ENCODE results near the gene WWC2.
"Not testable (repeated sequence)": the region's sequence is repeated elsewhere in the genome, so short reads cannot be mapped to it uniquely, and the experiment has no call there.

The WWC2 gene

DNA sequence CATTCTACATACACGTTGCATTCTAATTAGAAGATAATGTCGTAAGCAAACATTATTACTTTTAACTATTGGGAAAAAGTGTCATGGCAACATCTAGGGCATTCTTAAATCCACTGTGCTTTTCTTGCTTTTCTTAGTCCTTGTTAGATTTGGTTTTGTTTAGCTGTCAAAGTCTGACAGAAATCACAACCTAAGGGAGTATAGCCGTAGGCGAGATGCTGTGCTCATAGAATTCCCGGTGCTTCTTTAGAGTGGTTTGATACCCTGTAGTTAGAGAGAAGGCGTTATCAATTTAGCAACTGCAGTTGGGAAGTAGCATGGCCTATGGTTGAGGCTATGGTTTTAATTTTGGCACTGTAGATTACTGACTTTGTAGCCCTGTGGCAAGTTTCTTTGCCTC, 45.7 kb downstream of the WWC2 start:
- no peak for DNase-seq

DNA sequence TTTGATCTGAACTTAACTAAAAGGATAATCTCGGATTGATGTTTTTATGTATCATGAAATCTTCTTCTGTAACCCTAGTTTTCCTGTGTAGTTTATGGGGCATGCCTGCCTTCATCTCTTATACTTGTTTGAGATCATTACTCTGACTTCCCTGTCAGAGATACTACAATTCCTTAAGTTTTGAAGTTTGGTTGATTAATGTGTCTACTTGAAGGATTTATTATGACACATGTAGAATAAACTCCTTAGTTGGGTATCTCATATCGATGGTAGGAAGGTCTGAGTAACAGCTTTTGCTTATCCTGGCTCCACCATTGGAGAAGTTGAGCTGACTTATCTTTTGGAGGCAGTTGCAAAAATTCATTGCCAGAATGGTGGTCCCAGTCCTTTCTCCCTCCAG, 46.7 kb downstream of the WWC2 start:
- DNase-seq = no peak

DNA sequence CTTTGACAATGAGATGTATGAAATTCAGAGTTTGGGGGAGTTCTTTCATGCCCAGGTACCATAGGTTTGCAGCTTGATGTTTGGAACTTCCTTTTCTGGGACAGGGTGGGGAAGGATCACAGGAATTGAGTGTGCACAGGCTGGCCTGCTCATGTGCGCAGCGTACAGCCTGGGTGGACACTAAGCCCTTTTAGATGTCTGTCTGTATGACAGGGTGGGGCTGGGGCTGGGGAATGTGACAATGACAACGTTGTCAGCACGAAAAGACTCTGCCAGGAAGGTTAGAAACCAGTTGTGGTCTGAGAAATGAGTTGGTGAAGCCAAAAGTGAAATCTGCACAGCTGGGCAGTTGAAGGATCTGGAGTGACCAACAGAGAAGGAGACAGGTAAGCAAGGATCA, 47.4 kb downstream of the WWC2 start:
- no peak for DNase-seq

DNA sequence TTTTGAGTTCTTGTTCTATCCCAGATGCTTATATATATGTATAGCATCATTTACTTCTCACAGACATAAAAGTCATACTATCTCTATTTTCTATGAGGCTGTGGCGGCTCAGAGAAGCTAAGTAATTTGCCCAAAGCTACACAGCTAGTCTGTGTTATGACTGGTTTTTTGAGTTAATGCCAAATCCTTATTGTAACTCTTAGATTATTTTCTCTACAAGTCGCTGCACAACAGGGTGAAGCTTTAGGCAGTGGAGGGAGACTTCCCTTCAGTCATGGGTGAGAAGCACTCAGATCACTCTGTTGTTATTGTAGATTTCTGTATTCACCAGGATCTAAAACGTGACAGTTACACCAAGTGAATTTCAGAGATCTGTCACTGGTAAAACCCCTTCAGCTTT, 48.1 kb downstream of the WWC2 start:
- no peak for DNase-seq

DNA sequence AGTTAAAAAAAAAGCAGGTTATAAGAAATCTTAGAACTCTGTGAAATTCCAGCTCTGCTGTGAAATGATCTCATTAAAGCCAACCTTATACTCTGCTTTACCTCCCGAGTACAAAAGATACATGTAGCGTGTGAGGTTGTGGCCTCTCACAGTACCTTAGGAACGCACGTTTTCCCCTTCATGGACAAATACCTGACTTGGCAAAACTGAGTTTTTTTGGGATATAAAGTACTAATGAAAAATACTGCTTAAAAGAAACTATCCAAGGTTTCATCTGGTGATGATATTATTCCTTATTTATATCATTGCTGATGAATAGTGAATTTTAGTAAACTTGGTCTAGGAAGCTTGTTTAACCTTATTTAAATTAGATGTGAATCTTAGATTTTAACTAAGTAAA, 48.9 kb downstream of the WWC2 start:
- no peak for DNase-seq

DNA sequence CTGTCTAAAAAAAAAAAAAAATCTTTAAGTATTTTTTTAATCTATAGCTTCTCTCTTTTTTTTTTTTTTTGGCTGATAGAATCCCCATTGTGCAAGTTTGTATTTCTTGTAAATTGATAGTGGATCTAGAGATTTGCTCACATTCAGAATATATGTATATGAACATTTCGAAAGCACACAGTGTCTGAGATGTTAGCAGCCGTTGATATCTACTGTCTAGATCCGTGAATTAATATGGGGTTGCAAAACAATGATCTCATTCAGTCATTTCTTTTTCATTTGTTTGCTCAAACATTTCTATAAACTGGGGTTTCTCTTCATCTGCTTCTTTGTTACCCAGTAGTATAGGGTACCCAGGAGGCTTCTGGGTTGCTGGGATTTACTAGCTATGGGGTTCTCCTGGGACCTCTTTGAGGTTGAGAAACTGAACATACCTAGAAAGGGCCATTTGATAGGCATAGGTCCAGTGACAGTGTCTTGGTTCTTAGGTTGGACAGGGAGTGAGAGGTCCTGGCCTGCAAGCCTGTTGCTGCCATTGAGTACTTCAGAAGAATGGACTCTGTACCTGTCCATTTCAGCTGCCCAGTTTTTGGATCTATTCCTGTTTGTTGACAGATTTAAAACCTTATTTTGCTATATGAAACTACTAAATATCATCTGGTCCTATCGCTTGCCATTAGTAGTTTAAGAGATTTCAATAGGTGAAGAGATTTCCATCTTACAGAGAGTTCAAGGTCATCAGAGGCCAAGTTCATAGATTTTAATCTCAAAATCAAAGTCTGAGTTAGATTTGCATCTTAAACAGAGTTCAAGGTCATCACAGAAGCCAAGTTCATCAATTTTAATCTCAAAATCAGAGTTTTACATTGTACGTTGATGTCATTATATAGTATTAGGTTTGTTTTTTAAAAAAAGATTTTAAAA, 50.8 kb downstream of the WWC2 start:
- DNase-seq = no peak

DNA sequence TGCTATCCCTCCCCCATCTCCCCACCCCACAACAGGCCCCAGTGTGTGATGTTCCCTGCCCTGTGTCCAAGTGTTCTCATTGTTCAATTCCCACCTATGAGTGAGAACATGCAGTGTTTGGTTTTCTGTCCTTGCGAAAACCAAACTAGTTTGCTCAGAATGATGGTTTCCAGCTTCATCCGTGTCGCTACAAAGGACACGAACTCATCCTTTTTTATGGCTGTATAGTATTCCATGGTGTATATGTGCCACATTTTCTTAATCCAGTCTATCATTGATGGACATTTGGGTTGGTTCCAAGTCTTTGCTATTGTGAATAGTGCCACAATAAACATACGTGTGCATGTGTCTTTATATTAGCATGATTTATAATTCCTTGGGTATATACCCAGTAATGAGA, 51.6 kb downstream of the WWC2 start:
- DNase-seq = not testable (repeated sequence)

DNA sequence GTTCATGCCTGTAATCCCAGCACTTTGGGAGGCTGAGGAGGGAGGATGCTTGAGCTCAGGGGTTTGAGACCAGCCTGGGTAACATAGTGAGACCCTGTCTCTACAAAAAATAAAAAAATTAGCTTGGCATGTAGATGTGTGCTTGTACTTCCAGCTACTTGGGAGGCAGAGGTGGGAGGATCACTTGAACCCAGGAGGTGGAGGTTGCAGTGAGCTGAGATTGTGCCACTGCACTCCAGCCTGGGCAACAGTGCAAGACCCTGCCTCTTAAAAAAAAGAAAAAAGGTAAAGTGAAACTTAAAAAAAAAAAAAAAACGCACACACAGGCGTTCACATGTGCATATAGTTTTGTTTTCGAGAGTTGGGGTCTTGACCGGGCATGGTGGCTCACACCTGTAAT, 53.2 kb downstream of the WWC2 start:
- DNase-seq = not testable (repeated sequence)

DNA sequence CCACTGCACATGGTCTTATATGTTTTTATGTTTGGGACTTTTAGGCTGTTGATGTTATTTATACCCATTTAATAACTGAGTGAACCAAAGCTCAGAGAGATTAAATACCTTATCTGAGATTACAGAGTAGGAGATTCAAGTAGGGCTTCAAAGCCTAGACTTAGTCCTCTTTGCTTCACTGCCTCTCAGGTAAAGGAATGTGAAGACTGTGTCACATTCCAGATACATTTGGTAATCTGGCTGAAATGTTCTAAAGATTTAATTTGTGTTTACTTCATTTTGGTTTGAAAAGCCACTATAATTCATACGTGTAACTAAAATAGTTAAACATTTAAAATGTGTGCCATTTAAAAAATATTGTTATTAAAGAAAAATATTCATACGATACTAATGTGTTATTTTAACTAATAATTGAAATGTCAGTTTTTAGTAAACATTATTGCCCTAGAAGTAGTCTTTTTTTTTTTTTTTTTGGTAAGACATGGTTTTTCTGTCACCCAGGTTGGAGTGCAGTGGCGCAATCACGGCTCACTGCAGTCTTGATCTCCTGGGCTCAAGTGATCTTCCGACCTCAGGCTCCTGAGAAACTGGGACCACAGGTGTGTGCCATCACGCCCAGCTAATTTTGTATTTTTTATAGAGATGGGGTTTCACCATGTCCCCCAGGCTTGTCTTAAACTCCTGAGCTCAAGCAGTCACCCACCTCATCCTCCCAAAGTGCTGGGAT, 54.3 kb downstream of the WWC2 start:
- DNase-seq = no peak

DNA sequence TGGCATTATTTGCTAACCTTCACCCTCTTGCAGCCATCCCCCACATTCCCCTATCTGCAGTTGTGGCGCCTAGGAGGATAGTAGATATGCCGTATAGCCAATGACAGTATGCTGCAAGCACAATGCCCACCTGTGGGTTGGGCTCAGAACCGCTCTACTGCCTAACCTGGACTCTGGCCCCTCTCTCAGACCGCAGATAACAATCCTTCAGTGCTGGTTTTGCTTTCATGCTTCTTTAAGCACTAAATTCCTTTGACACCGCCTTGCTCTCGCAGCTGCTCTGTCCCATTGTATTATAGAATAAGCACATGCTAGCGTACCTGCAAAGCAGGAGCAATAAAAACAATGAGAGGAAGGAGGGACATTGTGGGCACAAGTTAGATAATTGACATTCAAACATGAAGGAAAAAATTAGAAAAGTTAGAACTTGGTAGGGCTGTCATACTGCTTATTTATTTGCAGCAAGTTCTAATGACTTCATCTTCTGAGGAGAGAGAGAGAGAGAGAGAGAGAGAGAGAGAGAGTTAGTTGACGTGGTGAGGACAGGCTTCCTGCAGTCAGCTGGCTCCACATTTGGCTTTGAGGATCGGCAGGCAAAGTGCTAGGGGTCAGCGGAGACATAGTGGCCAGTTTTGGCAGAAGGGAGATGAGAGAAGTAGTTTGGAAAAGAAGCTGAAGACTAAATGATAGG, 55.8 kb downstream of the WWC2 start:
- DNase-seq = no peak

DNA sequence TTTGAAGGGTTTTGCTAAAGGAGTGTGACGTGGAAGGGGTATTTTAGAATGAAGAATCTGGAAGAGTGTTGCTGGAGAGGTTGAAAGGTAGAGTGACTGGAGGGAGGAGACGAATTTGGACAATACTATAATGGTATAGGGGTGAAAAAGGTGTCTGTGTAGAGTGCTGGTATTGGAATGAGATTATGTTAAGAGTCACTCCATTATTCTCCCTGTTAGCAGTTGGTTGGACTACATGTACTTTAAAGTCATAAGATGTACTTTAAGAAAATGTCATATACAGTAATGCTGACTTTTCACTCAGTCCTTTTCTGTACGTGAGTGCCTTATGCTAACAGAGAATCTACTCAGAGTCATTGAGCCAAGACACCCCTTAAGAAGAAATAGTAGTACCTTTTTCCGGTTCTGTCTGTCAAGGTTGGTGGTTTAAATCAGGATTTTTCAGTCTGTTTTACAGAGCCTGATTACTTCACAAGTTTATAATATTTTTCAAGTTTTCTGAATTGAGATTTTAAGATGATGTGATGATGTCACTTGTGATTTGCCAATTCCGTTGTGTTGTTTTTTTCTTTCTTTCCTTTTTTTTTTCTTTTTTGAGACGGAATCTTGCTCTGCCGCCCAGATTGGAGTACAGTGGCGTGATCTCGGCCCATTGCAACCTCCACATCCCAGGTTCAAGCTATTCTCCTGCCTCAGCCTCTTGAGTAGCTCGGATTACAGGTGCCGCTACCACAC, 56.6 kb downstream of the WWC2 start:
- no peak for DNase-seq

DNA sequence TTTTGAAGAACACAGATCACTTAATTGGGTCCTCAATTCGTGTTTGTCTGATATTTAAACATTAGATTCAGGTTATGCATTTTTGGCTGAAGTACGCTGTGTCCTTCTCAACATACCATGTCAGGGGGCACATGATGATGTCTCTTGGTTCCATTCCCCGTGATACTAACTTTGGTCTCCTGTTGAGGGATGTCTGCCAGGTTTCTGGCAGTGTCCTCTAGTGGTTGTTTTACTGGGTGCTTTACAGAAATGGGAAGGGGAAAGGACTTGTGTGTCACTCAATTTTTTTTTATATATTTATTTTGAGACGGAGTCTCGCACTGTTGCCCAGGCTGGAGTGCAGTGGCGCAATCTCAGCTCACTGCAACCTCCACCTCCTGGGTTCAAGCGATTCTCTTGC, 58.2 kb downstream of the WWC2 start:
- DNase-seq = no peak

DNA sequence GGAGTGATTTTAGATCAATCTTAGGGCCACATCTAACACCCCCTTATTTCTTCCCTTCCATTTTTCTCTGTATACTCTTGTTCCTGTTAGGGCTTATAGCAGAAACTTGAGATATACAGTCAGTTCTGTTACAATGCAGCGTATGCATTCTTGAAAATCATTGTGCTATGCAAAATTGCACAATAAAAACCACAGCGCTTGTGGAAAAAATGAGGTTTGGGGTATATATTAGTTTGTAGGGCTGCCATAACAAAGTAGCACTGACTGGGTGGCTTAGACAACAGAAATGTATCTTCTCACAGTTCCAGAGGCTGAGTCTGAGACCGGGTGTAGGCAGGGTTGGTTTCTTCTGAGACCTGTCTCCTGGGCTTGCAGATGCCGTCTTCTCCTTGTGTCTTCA, 59.0 kb downstream of the WWC2 start:
- DNase-seq = no peak

DNA sequence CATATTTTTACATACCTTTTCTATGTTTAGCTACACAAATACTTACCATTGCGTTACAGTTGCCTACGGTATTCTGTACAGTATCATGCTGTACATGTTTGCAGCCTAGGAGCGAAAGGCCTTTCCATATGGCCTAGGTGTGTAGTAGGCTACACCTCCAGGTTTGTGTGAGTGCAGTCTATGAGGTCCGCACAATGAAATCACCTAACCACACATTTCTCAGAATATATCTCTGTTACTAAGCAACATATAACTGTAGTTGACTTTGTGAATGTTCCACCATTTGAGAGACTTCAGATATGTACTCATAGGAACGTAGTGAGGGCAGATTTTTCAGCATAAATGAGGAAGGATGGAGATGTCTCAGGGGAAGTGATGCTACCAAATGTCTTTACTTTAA, 62.6 kb downstream of the WWC2 start:
- DNase-seq = no peak

DNA sequence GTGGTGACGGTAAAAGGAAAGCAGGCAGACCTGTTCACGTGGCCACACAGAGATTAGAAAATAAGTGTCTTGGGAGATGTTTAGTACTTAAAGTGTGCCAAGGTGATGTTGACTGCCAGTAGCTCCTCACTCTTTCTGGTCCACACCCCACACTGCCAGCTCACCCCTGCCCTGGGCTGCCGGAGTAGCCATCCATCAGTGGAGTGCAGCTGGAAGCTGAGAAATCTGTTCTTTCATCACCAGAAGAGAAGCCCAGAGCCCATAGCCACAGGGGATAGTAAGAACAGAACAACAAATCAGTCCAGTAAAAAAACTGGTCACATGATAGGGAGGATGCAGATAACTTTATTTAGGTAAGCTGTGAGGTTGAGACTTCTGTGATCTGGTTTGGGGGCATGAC, 64.1 kb downstream of the WWC2 start:
- no peak for DNase-seq

DNA sequence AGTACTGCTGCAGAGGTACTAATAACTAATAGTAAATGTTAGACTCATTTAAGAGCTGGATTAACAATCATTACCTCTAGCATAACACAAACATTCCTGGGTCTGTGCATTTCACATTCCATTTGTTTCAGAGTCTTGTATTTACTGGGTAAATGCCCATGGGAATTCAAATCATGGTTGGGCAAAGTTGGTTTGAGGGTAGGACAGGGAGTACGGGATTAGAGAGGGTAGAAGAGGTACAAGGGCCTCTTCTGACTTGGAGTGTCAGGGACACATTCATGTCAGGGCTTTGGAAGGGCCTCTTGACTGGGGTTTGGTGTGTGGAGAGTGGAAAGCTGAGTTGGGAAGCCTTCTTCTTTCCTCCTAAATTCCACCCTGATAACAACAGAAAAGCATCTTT, 65.9 kb downstream of the WWC2 start:
- no peak for DNase-seq

DNA sequence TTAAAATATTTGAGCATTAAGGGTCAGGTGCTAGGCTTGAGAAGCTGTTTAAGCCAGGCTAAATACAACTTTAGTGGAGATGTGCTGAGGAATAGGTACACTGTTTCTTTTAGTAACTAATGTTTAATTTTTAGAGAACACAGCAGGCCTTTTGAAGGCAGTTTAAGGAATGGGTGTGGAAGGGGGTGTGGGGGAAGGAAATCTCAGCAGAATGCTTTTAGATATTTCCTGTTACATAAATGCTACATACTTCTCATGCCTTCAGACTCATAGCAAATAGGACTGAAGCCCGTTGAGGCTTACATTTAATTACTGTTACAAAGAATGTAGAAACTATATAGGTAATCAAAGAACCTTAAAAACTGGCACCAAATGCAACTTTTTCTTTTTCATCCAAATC, 66.3 kb downstream of the WWC2 start:
- no peak for DNase-seq

DNA sequence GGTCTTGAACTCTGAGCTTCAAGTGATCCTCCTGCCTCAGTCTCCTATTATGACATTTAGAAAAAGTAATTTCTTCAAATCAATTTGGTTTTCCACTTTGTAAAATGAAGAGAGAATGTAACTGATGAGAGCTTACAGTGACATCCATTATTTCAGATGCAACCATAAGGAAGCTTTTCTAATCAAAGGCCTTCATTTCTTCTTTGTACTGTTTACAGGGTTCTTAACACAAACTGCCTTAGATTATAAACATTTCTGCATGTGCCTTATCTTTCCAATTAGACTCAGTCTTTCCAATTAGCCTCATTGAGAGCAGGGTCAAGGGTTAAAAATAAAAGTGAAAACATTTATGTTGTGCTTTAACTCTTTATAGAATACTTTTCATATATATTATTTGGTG, 71.8 kb downstream of the WWC2 start:
- no peak for DNase-seq

DNA sequence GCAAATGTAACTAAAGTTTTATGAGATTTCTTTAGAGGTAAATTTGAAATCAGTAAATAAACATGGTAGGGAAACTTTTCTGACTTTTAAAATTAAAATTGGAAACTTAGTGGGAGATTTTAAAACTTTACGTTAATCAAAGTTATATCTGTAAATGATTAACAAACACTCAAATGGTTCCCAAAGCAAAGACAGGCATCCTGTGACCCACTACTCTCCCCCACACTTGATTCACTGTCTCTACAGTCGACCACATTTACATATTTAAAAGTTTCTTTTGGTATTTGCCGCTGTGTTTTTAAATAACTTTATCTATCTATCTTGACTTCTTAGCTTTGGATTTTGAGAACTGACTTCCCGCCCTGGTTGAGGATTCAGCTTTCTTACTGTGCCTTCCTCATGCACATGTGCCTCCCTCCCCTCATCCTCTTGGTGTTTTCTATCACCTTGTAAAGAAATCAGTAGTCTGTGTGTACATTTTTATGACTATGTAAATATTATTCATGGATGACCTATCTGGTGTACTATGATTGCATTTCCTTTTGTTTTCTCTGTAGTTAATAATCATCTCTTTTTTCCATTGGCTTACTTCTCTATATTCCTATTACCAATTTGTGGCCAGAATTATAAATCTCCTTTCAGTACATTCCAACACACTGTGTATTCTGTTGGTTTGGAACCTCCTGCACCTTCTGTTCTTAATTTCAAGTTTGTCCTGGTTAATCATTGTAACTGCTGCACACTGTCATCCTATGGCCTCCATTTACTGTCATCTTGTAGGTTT, 72.6 kb downstream of the WWC2 start:
- DNase-seq = no peak

DNA sequence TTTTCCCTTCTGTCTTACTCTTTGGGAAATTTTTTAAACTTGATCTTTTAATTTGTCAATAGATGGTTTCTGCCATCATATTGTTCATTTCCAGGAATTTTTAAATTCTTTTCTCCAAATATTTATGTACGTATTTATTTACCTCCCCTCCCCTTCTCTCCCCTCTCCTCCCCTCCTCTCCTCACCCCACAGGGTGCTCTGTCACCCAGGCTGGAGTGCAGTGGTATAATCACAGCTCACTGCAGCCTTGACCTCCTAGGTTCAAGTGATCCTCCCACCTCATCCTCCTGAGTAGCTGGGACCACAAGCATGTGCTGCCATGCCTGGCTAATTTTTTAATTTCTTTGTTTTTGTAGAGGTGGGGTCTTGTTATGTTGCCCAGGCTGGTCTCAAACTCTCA, 73.8 kb downstream of the WWC2 start:
- DNase-seq = no peak

DNA sequence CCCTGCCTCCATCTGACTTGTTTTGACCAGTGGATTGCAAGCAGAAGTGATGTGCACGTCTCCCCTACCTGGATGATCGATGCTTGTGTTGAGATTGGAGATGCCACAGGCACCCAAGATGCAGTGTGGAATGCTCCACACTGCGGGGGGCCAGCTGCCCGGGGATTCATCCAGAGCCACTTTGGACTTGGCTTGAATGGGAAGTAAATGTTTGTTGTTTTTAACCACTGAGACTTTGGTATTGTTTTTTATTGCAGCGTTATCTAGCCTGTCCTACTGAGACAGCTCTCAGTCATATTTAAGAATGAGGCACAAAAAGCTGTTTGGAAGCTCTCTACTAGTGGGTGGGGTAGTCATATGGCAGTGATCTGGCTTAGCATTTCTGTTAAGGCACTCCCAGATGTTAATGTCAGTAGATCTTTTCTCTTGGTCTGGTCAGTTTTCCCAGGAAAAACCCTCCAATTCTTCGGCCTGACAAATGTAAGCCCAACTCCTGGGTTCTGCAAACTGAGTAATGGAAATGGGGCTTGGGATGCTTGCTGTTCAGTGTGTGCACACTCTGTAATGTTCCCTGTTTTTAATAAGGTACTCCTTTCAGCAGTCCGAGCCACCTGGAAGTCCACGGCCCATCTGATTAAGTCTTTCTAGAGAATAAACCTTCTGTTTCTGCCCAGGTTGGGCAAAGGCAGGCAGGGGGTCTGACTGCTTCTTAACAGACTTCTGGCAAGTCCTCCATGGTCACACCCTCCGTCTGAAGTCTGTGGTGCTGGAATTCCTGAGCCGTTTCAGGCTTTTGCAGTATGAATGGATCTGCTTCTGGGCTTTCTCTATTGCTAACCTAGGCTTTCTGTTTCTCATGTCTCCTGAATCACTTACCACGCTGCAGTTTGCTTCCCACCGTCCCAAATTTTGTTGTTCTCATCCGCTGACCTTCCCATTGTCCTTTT, 74.8 kb downstream of the WWC2 start:
- no peak for DNase-seq
